22Rv1 (cell line): ENCODE results near the gene IRX5.

Source experiments
- ZFX ChIP-seq: fragments of 450-650 bp; IDR thresholded peaks from 2 replicates; pipeline ENCODE4 v1.6.1; 2017; ENCODE audit warnings: antibody characterized with exemption, borderline replicate concordance
- TF ChIP-seq, protein P1 (sequence below): fragments of 450-650 bp; IDR thresholded peaks from 2 replicates; pipeline ENCODE4 v1.5.1; 2017; ENCODE audit warnings: mild to moderate bottlenecking

DNA sequence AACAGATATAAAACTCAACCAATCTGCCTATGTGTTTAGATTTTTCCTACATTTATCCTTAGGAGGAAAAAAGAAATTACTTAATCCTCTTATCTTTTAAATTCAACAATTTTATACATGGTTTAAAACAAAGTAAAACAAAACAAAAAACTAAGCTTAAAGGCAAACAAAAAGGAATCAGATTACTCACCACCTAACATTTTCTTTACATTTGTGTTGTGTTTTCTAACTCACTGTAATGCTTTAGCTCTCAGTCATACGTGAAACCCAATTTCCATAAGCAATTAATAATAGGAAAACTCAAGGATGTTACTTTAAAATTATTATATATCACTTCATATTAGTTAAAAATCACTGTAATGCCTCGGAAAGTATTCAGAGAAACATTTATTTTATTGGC lies 6.7 kb upstream of the IRX5 start:
- TF ChIP-seq, protein P1, sequence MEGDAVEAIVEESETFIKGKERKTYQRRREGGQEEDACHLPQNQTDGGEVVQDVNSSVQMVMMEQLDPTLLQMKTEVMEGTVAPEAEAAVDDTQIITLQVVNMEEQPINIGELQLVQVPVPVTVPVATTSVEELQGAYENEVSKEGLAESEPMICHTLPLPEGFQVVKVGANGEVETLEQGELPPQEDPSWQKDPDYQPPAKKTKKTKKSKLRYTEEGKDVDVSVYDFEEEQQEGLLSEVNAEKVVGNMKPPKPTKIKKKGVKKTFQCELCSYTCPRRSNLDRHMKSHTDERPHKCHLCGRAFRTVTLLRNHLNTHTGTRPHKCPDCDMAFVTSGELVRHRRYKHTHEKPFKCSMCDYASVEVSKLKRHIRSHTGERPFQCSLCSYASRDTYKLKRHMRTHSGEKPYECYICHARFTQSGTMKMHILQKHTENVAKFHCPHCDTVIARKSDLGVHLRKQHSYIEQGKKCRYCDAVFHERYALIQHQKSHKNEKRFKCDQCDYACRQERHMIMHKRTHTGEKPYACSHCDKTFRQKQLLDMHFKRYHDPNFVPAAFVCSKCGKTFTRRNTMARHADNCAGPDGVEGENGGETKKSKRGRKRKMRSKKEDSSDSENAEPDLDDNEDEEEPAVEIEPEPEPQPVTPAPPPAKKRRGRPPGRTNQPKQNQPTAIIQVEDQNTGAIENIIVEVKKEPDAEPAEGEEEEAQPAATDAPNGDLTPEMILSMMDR, result no peak
- no peak for TF ChIP-seq ZFX
